ENCODE data around the gene ZBTB7C. TPM values are rescaled to one million over a fixed set of nuclear protein-coding genes. Genes with fewer than 3 reads are reported as not detected.

The ZBTB7C gene
- total and polyA plus RNA-seq, 2 of the 4 experiments (the other 2 are of a cell fraction): not detected

DNA sequence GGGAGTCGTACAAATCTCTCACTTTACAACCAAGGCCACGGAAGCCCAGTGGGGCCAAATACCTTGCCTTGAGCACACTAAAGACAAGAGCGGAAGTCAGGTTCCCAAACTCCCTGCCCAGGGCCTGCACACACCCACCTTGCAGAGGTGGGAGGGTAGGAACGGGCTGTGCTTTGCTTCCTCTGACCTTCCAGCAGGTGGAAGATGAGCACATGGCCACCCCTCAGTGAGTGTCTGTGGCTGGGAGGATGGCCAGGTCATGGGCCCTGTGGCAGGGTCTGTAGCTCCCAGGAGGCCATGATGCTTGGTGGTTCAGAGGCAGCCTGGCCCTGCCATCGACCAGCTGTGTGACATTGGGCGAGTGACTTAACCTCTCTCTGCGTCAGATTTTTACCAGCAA lies 218.2 kb downstream of the ZBTB7C start:
- Histone ChIP-seq H3K4ac (ENCODE audit: low read depth, low read length) (no peak overlapping the region), H2BK5ac (ENCODE audit: low read depth, low read length, poor library complexity, severe bottlenecking) (no peak overlapping the region), H3K4me1 (ENCODE audit: control insufficient read depth, insufficient read depth, low read length) (no peaks in the 10 kb centered on the region), H3K27ac (ENCODE audit: insufficient read depth, low read length) (no peak overlapping the region), H2BK120ac (ENCODE audit: low read depth, low read length) (no peak overlapping the region), H3K18ac (ENCODE audit: low read depth, low read length) (no peak overlapping the region), H4K20me1 (ENCODE audit: insufficient read depth, low read length) (no peaks in the 10 kb centered on the region), H2BK15ac (ENCODE audit: low read depth, low read length) (no peak overlapping the region), H4K8ac (ENCODE audit: low read depth in 2 of 2, low read length in 2 of 2) (no peak overlapping the region), H3K27me3 (ENCODE audit: control insufficient read depth, insufficient read depth, low read length) (peaks cover 5% of the 10 kb centered on the region), H2BK20ac (ENCODE audit: low read depth, low read length) (no peak overlapping the region), H2AFZ (replicated peaks; ENCODE audit: low read length, poor library complexity) (no peak overlapping the region), H3K23ac (ENCODE audit: low read depth, low read length) (no peak overlapping the region), H3K9me3 (ENCODE audit: control insufficient read depth, insufficient read depth, low read length) (no peaks in the 10 kb centered on the region), H3K36me3 (ENCODE audit: control insufficient read depth, insufficient read depth, low read length) (no peaks in the 10 kb centered on the region), H3K14ac (replicated peaks; ENCODE audit: low read depth, low read length) (no peak overlapping the region), H2AK9ac (replicated peaks; ENCODE audit: low read depth, low read length, poor library complexity) (no peak overlapping the region), H3K4me3 (ENCODE audit: insufficient read depth, low read depth, low read length) (no peak overlapping the region), H3K9ac (ENCODE audit: low read depth, low read length) (no peak overlapping the region), H4K5ac (ENCODE audit: low read depth, low read length) (no peak overlapping the region), H3K9me1 (ENCODE audit: insufficient read depth, low read length) (no peaks in the 10 kb centered on the region), H4K91ac (ENCODE audit: insufficient read depth, low read depth, low read length) (no peak overlapping the region), H2AK5ac (ENCODE audit: low read depth, low read length) (no peak overlapping the region), H3K79me1 (ENCODE audit: low read depth in 1 of 2, low read length in 2 of 2) (no peaks in the 10 kb centered on the region), H3K56ac (ENCODE audit: extremely low read depth, insufficient read depth, low read length) (no peak overlapping the region), H3K4me2 (ENCODE audit: low read depth, low read length) (no peak overlapping the region)
- in situ Hi-C loops (cut with MboI; ENCODE audit: low sequenced_read_pairs): no loop called here
- intact Hi-C loops (cut with micrococcal nuclease): no loop called here
- BruUV-seq (replicated peaks): no TSS peak
- no peak for DNase-seq
- POLR2A ChIA-PET (ENCODE audit: unreplicated experiment): no interaction called here
- dilution Hi-C loops (cut with HindIII; ENCODE audit: low sequenced_read_pairs, unreplicated experiment): no loop called here
- ATAC-seq (ENCODE audit: low read depth): no peak
- no peak for TF ChIP-seq RAD21 (IDR thresholded peaks at IDR 0.05; ENCODE audit: low read length)
- TF ChIP-seq, protein P1, sequence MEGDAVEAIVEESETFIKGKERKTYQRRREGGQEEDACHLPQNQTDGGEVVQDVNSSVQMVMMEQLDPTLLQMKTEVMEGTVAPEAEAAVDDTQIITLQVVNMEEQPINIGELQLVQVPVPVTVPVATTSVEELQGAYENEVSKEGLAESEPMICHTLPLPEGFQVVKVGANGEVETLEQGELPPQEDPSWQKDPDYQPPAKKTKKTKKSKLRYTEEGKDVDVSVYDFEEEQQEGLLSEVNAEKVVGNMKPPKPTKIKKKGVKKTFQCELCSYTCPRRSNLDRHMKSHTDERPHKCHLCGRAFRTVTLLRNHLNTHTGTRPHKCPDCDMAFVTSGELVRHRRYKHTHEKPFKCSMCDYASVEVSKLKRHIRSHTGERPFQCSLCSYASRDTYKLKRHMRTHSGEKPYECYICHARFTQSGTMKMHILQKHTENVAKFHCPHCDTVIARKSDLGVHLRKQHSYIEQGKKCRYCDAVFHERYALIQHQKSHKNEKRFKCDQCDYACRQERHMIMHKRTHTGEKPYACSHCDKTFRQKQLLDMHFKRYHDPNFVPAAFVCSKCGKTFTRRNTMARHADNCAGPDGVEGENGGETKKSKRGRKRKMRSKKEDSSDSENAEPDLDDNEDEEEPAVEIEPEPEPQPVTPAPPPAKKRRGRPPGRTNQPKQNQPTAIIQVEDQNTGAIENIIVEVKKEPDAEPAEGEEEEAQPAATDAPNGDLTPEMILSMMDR (conservative IDR thresholded peaks at IDR 0.05; ENCODE audit: low read depth, low read length): no peak
- 17% methylated on average over 1 of the region's 7 CpGs; no CpG with 5 or more reads in 1 of the 2 experiments for WGBS, 2 experiments (ENCODE audit: extremely low coverage in 2 of 2, insufficient read length in 1 of 2)
- CTCF ChIA-PET: no interaction called here
